GM21381 (cell line): ENCODE measurements around the gene RILPL2.
"Not testable (repeated sequence)": the region's sequence is repeated elsewhere in the genome, so short reads cannot be mapped to it uniquely, and the experiment has no call there.

ENCODE experiments used
- ATAC-seq: cut with Tn5 transposase; IDR thresholded peaks from one replicate; pipeline ENCODE4 v1.9.1; 2021; ENCODE audit warnings: mild to moderate bottlenecking, moderate library complexity; ENCODE audit not compliant: unreplicated experiment

RILPL2 gene

GRCh38 chr12:123384994-123385376 is 51.5 kb downstream of the RILPL2 start:
- no peak for ATAC-seq

GRCh38 chr12:123384318-123384993 is 52.0 kb downstream of the RILPL2 start:
- no peak for ATAC-seq

GRCh38 chr12:123382684-123383083 is 53.8 kb downstream of the RILPL2 start:
- ATAC-seq = no peak

- ATAC-seq = no peak
These were observed 57.1 kb downstream of the RILPL2 start for GRCh38 chr12:123379391-123379790.

- ATAC-seq = not testable (repeated sequence)
These were observed 64.1 kb downstream of the RILPL2 start for GRCh38 chr12:123372415-123372814.

- ATAC-seq = not testable (repeated sequence)
These were observed 64.7 kb downstream of the RILPL2 start for GRCh38 chr12:123371667-123372368.

GRCh38 chr12:123369229-123369628 is 67.3 kb downstream of the RILPL2 start:
- no peak for ATAC-seq

- not testable (repeated sequence) for ATAC-seq
These were observed 68.1 kb downstream of the RILPL2 start for GRCh38 chr12:123368431-123368830.

- ATAC-seq = no peak
These were observed 69.0 kb downstream of the RILPL2 start for GRCh38 chr12:123367511-123367910.
